Neuronal stem cell (in vitro differentiated cells): ENCODE results near the gene GPR39.

ENCODE experiments used
- DNase-seq: peaks from one replicate; pipeline ENCODE4 v3.0.0-alpha.2; 2013; ENCODE audit warnings: low spot score
- H2AFZ ChIP-seq: one replicate; pipeline ENCODE4 v1.6.1; 2013; ENCODE audit warnings: mild to moderate bottlenecking, low read length, inconsistent platforms
- H2AK5ac ChIP-seq: 2 replicates; pipeline ENCODE4 v1.6.1; 2013; ENCODE audit warnings: low read depth, mild to moderate bottlenecking, inconsistent platforms, low read length, moderate library complexity, mixed read lengths
- H2BK120ac ChIP-seq: 2 replicates; pipeline ENCODE4 v1.6.1; 2013; ENCODE audit warnings: low read depth, mild to moderate bottlenecking, inconsistent platforms, low read length, moderate library complexity, mixed read lengths
- H2BK12ac ChIP-seq: one replicate; pipeline ENCODE4 v1.6.1; 2013; ENCODE audit warnings: low read length, inconsistent platforms
- H2BK15ac ChIP-seq: 2 replicates; pipeline ENCODE4 v1.6.1; 2013; ENCODE audit warnings: mild to moderate bottlenecking, low read length, inconsistent platforms, mixed read lengths
- H2BK5ac ChIP-seq: one replicate; pipeline ENCODE4 v1.6.1; 2013; ENCODE audit warnings: inconsistent platforms, mild to moderate bottlenecking, low read length, moderate library complexity
- H3K14ac ChIP-seq: one replicate; pipeline ENCODE4 v1.6.1; 2013; ENCODE audit warnings: low read length, inconsistent platforms
- H3K18ac ChIP-seq: 2 replicates; pipeline ENCODE4 v1.6.1; 2013; ENCODE audit warnings: low read length, inconsistent platforms
- H3K23ac ChIP-seq: 2 replicates; pipeline ENCODE4 v1.6.1; 2013; ENCODE audit warnings: low read depth, mild to moderate bottlenecking, mixed read lengths, low read length, inconsistent platforms; ENCODE audit not compliant: poor library complexity
- H3K27ac ChIP-seq: replicated peaks from 3 replicates; pipeline ENCODE4 v1.5.1; 2013; ENCODE audit warnings: low read length, inconsistent platforms
- H3K27me3 ChIP-seq, 3 experiments: 2 replicates each; pipeline ENCODE4 v1.6.1; 2013; ENCODE audit warnings: low read length in 3 of 3, mild to moderate bottlenecking in 2 of 3, inconsistent platforms in 1 of 3, low read depth in 1 of 3, mixed read lengths in 1 of 3, moderate library complexity in 1 of 3; ENCODE audit not compliant: control insufficient read depth in 3 of 3, insufficient read depth in 3 of 3
- H3K36me3 ChIP-seq, 2 donors: replicated peaks in 1 of 2; 2 replicates each; pipeline ENCODE4 v1.6.1; 2013; ENCODE audit warnings: low read length in 2 of 2; ENCODE audit not compliant: control insufficient read depth in 2 of 2, insufficient read depth in 2 of 2
- H3K4ac ChIP-seq: 2 replicates; pipeline ENCODE4 v1.6.1; 2013; ENCODE audit warnings: inconsistent platforms, mild to moderate bottlenecking, low read length, moderate library complexity
- H3K4me1 ChIP-seq, 2 donors: 1 replicate in 1 of 2; 2 replicates in 1 of 2; pipeline ENCODE4 v1.6.1; 2013; ENCODE audit warnings: low read length in 2 of 2, low read depth in 1 of 2; ENCODE audit not compliant: control insufficient read depth in 2 of 2, insufficient read depth in 1 of 2
- H3K4me2 ChIP-seq: one replicate; pipeline ENCODE4 v1.6.1; 2013; ENCODE audit warnings: mild to moderate bottlenecking, low read length, inconsistent platforms; ENCODE audit not compliant: insufficient read depth, poor library complexity, severe bottlenecking
- H3K4me3 ChIP-seq, 2 donors: 2 replicates each; pipeline ENCODE4 v1.5.1; 2013; ENCODE audit warnings: low read length in 2 of 2, mild to moderate bottlenecking in 2 of 2, inconsistent platforms in 1 of 2, moderate library complexity in 1 of 2
- H3K79me1 ChIP-seq: one replicate; pipeline ENCODE4 v1.6.1; 2013; ENCODE audit warnings: low read depth, mild to moderate bottlenecking, inconsistent platforms, low read length, moderate library complexity
- H3K9ac ChIP-seq: one replicate; pipeline ENCODE4 v1.6.1; 2013; ENCODE audit warnings: mild to moderate bottlenecking, low read depth, low read length, inconsistent platforms; ENCODE audit not compliant: poor library complexity
- H3K9me3 ChIP-seq, 2 donors: replicated peaks in 1 of 2; 2 replicates each; pipeline versions ENCODE3 to v1.6.1; 2013; ENCODE audit warnings: low read length in 2 of 2, mild to moderate bottlenecking in 2 of 2, inconsistent platforms in 1 of 2, low read depth in 1 of 2, mixed read lengths in 1 of 2, moderate library complexity in 1 of 2; ENCODE audit not compliant: control insufficient read depth in 2 of 2, insufficient read depth in 1 of 2
- H4K8ac ChIP-seq: one replicate; pipeline ENCODE4 v1.6.1; 2013; ENCODE audit warnings: low read depth, mild to moderate bottlenecking, inconsistent platforms, low read length, moderate library complexity
- H4K91ac ChIP-seq: one replicate; pipeline ENCODE4 v1.6.1; 2013; ENCODE audit warnings: low read length, low read depth, mild to moderate bottlenecking, inconsistent platforms; ENCODE audit not compliant: poor library complexity
- WGBS, 2 donors: extraction: QIAGEN DNeasy Blood & Tissue Kit; methylation state at CpG; one replicate each; pipeline ENCODE4 v1.1.7; 2013; ENCODE audit warnings: missing lambda C conversion rate in 2 of 2, mixed read lengths in 1 of 2; ENCODE audit not compliant: insufficient read length in 2 of 2, insufficient replicate concordance in 1 of 2; ENCODE audit errors: extremely low coverage in 2 of 2; 5-methylcytosine and 5-hydroxymethylcytosine counted together

Gene GPR39

GRCh38 chr2:132633635-132634034, 217.0 kb downstream of the GPR39 start:
- H2BK120ac ChIP-seq, result no peak overlapping the region
- peaks cover 0 to 11% of the 10 kb centered on the region in 2 donors for H3K9me3 ChIP-seq
- WGBS, 2 donors, result 100% methylated on average over 1 to 2 of the region's 2 CpGs
- no peaks in the 10 kb centered on the region for H3K27me3 ChIP-seq
- no peak overlapping the region for H3K14ac ChIP-seq
- no peak overlapping the region for H2BK5ac ChIP-seq
- no peaks in the 10 kb centered on the region for H3K36me3 ChIP-seq
- no peak overlapping the region for H3K23ac ChIP-seq
- no peak overlapping the region for H3K4ac ChIP-seq
- no peak overlapping the region for H3K18ac ChIP-seq
- H4K91ac ChIP-seq, result no peak overlapping the region
- H3K4me1 ChIP-seq, result peaks cover 7 to 22% of the 10 kb centered on the region in 2 donors
- DNase-seq, result no peak
- H4K8ac ChIP-seq, result no peak overlapping the region
- no peak overlapping the region for H2AK5ac ChIP-seq
- peak overlapping the region; percentile 38 for H3K9ac ChIP-seq
- H3K4me3 ChIP-seq, result no peak overlapping the region
- H3K4me2 ChIP-seq, result no peak overlapping the region
- no peak overlapping the region for H3K27ac ChIP-seq
- no peak overlapping the region for H2BK15ac ChIP-seq
- H2AFZ ChIP-seq, result no peak overlapping the region
- H3K79me1 ChIP-seq, result no peaks in the 10 kb centered on the region
- H2BK12ac ChIP-seq, result no peak overlapping the region

GRCh38 chr2:132636346-132636745, 219.7 kb downstream of the GPR39 start:
- Histone ChIP-seq H2BK120ac (no peak overlapping the region), H3K79me1 (no peaks in the 10 kb centered on the region), H2BK12ac (no peak overlapping the region), H3K4me1 (peaks cover 11 to 20% of the 10 kb centered on the region in 2 donors), H4K8ac (no peak overlapping the region), H3K27me3 (no peaks in the 10 kb centered on the region), H3K4me3 (no peak overlapping the region), H3K36me3 (peaks cover 0 to 4% of the 10 kb centered on the region in 2 donors), H2AFZ (no peak overlapping the region), H3K9ac (no peak overlapping the region), H3K14ac (no peak overlapping the region), H3K4ac (no peak overlapping the region), H4K91ac (no peak overlapping the region), H3K4me2 (no peak overlapping the region), H3K23ac (no peak overlapping the region), H3K9me3 (peaks cover 0 to 11% of the 10 kb centered on the region in 2 donors), H2BK5ac (no peak overlapping the region), H3K18ac (no peak overlapping the region), H2BK15ac (no peak overlapping the region), H3K27ac (no peak overlapping the region), H2AK5ac (no peak overlapping the region)
- DNase-seq, result no peak
- WGBS, 2 donors, result no CpG with 5 or more reads among the region's 1 CpG

DNA sequence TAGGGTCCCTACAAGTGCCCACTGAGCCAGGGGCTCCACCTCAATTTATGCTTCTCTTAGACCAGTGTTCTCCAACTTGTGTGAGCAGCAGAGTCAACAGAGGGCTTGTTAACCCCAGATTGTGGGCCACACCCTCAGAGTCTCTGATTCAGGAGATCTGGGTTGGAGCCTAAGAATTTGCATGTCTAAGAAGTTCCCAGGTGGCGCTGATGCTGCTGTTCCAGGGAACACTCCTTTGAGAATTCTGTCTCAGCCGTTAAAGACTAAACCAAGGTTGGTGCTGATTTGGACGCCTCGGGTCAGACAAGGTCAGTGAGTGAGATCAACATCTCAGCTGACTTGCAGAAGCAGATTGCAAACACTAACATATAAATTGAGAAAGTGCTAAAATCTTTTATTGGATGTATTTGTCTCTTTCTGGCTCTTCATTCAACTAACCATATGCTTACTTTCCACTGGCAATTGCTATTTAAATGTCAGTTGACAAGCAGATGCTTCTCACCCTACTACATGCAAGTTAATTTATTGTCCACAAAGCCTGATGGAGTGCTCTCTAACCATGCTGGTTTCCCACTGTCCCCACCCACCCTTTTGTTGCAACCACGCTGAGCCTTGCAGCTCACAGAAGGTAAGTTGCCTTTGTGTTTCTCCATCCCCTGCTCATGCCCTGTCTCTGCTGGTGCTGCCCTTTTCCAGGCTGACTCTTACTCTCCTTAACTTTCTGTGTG, 221.9 kb downstream of the GPR39 start:
- DNase-seq, result no peak
- no peak overlapping the region for H3K27ac ChIP-seq
- H3K14ac ChIP-seq, result no peak overlapping the region
- H4K91ac ChIP-seq, result no peak overlapping the region
- no peak overlapping the region for H3K4me2 ChIP-seq
- H3K23ac ChIP-seq, result no peak overlapping the region
- H3K9me3 ChIP-seq, result peaks cover 0 to 11% of the 10 kb centered on the region in 2 donors
- no peak overlapping the region for H4K8ac ChIP-seq
- peaks cover 0 to 17% of the 10 kb centered on the region in 2 donors for H3K36me3 ChIP-seq
- H3K79me1 ChIP-seq, result no peaks in the 10 kb centered on the region
- WGBS, 2 donors, result no CpG with 5 or more reads among the region's 5 CpGs
- no peak overlapping the region for H2BK120ac ChIP-seq
- no peak overlapping the region for H3K9ac ChIP-seq
- H3K4me1 ChIP-seq, result peaks cover 10 to 12% of the 10 kb centered on the region in 2 donors
- no peak overlapping the region for H2BK5ac ChIP-seq
- no peak overlapping the region for H3K18ac ChIP-seq
- H3K4ac ChIP-seq, result no peak overlapping the region
- H2BK15ac ChIP-seq, result no peak overlapping the region
- H2AFZ ChIP-seq, result no peak overlapping the region
- H3K4me3 ChIP-seq, result no peak overlapping the region
- H2BK12ac ChIP-seq, result no peak overlapping the region
- no peak overlapping the region for H2AK5ac ChIP-seq
- H3K27me3 ChIP-seq, result no peaks in the 10 kb centered on the region

DNA sequence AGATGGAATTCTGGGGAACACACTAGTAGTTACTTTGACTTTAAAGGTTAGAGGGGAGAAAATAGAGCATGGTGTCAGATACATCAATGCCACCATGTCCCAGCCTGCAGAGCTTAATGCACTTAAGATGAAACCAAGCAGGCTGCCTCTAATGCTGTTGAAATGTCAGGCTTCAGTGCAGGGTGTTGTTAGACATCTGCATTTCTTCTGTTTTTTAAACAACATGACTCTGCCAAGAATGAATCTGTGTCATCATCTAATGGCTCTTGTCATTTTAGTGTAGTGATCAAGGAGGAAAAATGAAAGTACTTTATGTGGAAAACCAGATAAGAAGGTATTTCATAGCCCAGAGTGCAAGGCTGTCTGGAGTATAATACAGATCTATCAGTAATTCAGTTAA, 223.5 kb downstream of the GPR39 start:
- no peak for DNase-seq
- H3K27ac ChIP-seq, result no peak overlapping the region
- no peak overlapping the region for H3K14ac ChIP-seq
- H2BK15ac ChIP-seq, result no peak overlapping the region
- H3K9me3 ChIP-seq, result peaks cover 0 to 12% of the 10 kb centered on the region in 2 donors
- H4K91ac ChIP-seq, result no peak overlapping the region
- no peak overlapping the region for H3K9ac ChIP-seq
- no peak overlapping the region for H2AFZ ChIP-seq
- no peak overlapping the region for H2BK12ac ChIP-seq
- H3K79me1 ChIP-seq, result no peaks in the 10 kb centered on the region
- no peak overlapping the region for H4K8ac ChIP-seq
- H3K4ac ChIP-seq, result no peak overlapping the region
- peaks cover 10% of the 10 kb centered on the region in 2 donors for H3K4me1 ChIP-seq
- no peak overlapping the region for H3K18ac ChIP-seq
- no peak overlapping the region for H2BK5ac ChIP-seq
- peaks cover 0 to 33% of the 10 kb centered on the region in 2 donors for H3K36me3 ChIP-seq
- no peak overlapping the region for H2BK120ac ChIP-seq
- H3K23ac ChIP-seq, result no peak overlapping the region
- H3K4me2 ChIP-seq, result no peak overlapping the region
- no peak overlapping the region for H3K4me3 ChIP-seq
- H3K27me3 ChIP-seq, result no peaks in the 10 kb centered on the region
- no peak overlapping the region for H2AK5ac ChIP-seq
